Measurements from ENCODE around the gene EIF2D.

Gene EIF2D

GRCh38 chr1:206572835-206573234 is 39.4 kb downstream of the EIF2D start:
- DNase-seq (ENCODE audit: extremely low read depth in 1 of 2, low read depth in 1 of 2), result no peak

GRCh38 chr1:206570529-206570928 is 41.7 kb downstream of the EIF2D start:
- DNase-seq (ENCODE audit: extremely low read depth in 1 of 2, low read depth in 1 of 2), result no peak

- no peak for DNase-seq (ENCODE audit: extremely low read depth in 1 of 2, low read depth in 1 of 2)
These were observed 42.7 kb downstream of the EIF2D start for GRCh38 chr1:206569556-206569955.

- DNase-seq (ENCODE audit: extremely low read depth in 1 of 2, low read depth in 1 of 2), result no peak
These were observed 43.4 kb downstream of the EIF2D start for GRCh38 chr1:206568779-206569352.

GRCh38 chr1:206568256-206568655 is 44.0 kb downstream of the EIF2D start:
- no peak for DNase-seq (ENCODE audit: extremely low read depth in 1 of 2, low read depth in 1 of 2)

GRCh38 chr1:206566999-206567398 is 45.3 kb downstream of the EIF2D start:
- DNase-seq (ENCODE audit: extremely low read depth in 1 of 2, low read depth in 1 of 2), result no peak

GRCh38 chr1:206565995-206566394 is 46.3 kb downstream of the EIF2D start:
- no peak for DNase-seq (ENCODE audit: extremely low read depth in 1 of 2, low read depth in 1 of 2)

- no peak for DNase-seq (ENCODE audit: extremely low read depth in 1 of 2, low read depth in 1 of 2)
These were observed 48.7 kb downstream of the EIF2D start for GRCh38 chr1:206563367-206564207.

- DNase-seq (ENCODE audit: extremely low read depth in 1 of 2, low read depth in 1 of 2), result no peak
These were observed 52.1 kb downstream of the EIF2D start for GRCh38 chr1:206560007-206560716.

GRCh38 chr1:206559672-206559995 is 52.6 kb downstream of the EIF2D start:
- no peak for DNase-seq (ENCODE audit: extremely low read depth in 1 of 2, low read depth in 1 of 2)

- no peak for DNase-seq (ENCODE audit: extremely low read depth in 1 of 2, low read depth in 1 of 2)
These were observed 53.2 kb downstream of the EIF2D start for GRCh38 chr1:206558794-206559671.

GRCh38 chr1:206557636-206558473 is 54.4 kb downstream of the EIF2D start:
- DNase-seq (ENCODE audit: extremely low read depth in 1 of 2, low read depth in 1 of 2), result no peak

GRCh38 chr1:206556750-206557635 is 55.3 kb downstream of the EIF2D start:
- DNase-seq (ENCODE audit: extremely low read depth in 1 of 2, low read depth in 1 of 2), result peak; percentile 80 to 81

GRCh38 chr1:206556047-206556749 is 56.1 kb downstream of the EIF2D start:
- no peak for DNase-seq (ENCODE audit: extremely low read depth in 1 of 2, low read depth in 1 of 2)

GRCh38 chr1:206555473-206555935 is 56.8 kb downstream of the EIF2D start:
- DNase-seq (ENCODE audit: extremely low read depth in 1 of 2, low read depth in 1 of 2), result no peak

GRCh38 chr1:206554701-206555472 is 57.4 kb downstream of the EIF2D start:
- DNase-seq (ENCODE audit: extremely low read depth in 1 of 2, low read depth in 1 of 2), result no peak

GRCh38 chr1:206554211-206554610 is 58.1 kb downstream of the EIF2D start:
- DNase-seq (ENCODE audit: extremely low read depth in 1 of 2, low read depth in 1 of 2), result no peak

- peak; percentile 43 to 57 for DNase-seq (ENCODE audit: extremely low read depth in 1 of 2, low read depth in 1 of 2)
These were observed 60.3 kb downstream of the EIF2D start for GRCh38 chr1:206551986-206552326.
